GM18873 (cell line): ENCODE results near the gene PGAM1.
A peak's percentile ranks its signal among the peaks of the same experiment; 100 is the strongest.
"Not testable (repeated sequence)": the region's sequence is repeated elsewhere in the genome, so short reads cannot be mapped to it uniquely, and the experiment has no call there.

Experiments
- ATAC-seq: cut with Tn5 transposase; IDR thresholded peaks from one replicate; pipeline ENCODE4 v1.9.1; 2021; ENCODE audit warnings: mild to moderate bottlenecking, moderate library complexity, moderate number of reproducible peaks; ENCODE audit not compliant: unreplicated experiment, low FRiP score

Gene PGAM1

DNA sequence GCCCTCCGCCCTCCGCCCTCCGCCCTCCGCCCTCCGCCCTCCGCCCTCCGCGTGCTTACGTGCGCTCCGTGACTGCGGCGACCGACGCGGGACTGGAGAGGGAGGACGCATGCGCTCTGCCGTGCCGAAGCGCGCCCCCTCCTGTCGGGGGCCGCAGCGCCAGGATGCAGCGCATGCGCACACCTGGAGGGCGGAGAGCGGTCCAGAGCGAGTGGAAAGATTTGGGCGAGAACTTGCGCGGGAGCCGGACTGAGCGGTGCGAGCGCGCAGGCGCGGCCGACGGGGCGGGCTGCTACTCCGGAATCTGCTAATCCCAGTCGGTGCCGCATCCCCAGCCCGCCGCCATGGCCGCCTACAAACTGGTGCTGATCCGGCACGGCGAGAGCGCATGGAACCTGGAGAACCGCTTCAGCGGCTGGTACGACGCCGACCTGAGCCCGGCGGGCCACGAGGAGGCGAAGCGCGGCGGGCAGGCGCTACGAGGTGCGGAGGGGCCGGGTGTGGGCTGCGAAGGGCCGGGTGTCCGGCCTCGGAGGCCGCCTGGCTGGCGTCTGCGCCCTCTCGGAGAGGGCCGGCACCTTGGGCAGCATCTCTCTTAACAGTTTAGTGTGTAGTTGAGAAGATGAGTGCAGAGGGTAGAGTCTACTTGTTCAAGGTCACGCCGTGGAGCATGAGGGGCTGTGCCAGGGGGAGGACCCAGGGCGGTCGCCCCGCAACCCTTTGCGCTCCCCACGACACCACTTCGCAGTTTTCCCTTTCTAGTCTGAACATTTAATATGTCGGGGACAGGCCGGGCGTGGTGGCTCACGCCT lies at the start of gene PGAM1:
PGAM1 (plus strand) TSS at position 228 of the 812 bp plus-strand sequence; CDS start at position 345, 117 bp downstream.
- ATAC-seq: peak; percentile 61

DNA sequence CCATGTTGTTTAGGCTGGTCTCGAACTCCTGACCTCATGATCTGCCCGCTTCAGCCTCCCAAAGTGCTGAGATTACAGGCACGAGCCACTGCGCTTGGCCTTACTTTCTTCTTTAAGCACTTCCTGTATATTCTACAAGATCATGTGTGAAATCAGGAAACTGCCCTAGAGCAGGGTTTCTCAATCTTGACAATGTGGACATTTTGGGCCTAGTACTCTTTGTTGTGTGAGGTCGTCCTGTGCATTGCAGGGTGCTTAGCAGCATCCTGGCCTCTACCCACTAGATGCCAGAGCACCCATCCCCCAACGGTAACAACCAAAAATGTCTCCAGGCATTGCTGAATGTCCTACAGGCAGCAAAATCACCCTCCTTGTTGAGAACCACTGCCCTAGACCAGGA lies 49.6 kb upstream of the PGAM1 start:
- no peak for ATAC-seq

DNA sequence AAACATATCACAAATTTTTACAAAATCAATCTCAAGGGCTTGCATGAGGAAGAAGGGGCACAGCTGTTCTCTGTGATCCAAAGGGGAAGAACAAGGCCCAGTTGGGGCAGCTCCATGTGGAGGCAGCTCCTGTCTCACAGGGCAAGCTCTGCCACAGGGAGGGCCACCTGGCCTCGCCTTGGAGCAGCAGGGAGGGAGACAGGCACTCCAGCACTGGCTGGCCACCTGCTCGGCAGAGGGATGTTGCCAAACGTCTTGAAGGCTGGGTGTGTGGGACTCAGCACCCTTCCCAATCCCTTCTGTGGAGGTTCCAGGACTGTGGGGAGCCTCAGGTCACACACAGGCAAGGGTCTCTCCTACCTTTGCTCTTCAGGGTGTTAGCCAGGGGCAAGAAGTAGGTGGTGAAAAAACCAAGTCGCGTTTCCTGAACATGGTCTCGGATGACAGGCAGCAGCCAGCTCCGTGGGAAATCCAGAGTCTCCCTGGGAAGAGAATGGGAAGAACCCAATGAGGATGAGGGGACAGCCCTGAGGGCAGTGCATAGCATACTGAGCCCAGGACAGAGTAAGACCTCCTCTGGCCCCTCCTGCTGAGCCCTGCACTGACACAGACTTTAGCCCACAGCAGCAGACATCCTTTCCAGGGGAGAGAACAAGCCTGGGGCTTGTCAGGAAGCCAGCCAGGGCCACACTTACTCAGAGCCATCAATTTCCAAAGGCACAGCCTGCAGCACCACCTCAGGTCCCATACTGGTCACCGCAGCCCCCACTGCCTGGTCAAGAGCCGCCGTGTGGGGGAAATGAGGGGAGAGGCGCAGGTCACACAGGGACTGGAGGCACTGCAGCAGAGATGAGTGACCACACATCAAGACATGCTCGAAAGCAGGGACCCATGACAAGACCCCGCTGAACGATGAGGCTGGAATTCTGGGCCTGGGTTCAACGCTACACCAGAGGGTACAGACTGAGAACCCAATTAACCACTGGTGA lies 46.8 kb upstream of the PGAM1 start:
- ATAC-seq: no peak

DNA sequence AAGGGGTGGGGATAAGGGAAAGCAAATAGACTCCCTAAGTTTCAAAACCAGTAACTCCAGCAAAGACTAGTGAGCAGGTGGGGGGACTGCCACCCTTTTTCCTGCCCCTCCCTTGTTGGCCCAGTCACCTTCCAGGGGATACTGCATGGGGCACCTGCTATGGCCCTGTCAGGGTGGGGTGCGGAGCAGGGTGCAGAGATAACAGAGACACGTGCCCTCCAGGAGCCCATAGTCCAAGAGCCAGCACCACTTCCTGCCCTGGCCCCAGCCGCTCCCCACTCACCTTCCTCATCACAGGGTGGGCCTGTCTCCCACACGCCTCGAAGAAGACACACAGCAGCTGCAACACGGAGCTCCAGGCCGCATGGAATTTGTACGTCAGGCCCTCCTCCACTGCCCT lies 45.5 kb upstream of the PGAM1 start:
- ATAC-seq: no peak

DNA sequence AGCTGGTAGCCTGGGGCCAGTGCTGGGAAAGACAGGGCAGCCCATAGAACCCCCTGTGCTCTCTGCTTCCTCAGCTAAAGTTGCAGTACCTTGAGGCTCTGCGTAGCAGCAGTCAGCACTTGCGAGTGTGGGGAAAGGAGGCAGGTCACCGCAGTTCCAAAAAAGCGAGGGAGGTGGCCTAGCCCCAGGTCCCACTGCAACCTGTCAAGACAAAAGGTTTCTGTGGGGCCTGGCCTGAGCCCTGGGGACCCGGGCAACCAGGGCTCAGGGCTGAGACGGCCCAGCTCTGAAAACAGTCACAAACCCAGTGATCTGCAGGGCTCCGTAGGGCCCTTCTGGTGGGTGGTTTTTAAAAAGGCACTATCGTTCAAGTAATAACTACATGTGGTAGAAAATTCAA lies 44.4 kb upstream of the PGAM1 start:
- ATAC-seq: no peak

DNA sequence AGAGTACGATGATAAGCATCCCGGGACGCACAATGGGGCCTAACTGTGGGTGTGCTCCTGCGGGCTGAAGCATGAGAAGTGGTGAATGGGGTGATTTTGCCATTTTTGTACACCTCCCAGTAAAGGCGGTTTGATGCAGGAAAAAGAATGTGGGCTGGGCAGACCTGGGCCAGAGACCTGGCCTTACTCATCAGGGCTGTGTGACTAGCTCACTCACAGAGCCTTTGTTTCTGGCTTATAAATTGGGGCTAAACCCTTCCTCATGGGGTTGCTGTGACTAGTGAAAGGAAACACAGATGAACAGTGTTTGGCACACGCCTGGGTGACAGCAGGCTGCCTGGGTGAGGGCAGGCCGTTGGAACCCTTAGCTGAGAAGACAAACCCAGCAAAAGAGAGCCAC lies 42.8 kb upstream of the PGAM1 start:
- no peak for ATAC-seq

DNA sequence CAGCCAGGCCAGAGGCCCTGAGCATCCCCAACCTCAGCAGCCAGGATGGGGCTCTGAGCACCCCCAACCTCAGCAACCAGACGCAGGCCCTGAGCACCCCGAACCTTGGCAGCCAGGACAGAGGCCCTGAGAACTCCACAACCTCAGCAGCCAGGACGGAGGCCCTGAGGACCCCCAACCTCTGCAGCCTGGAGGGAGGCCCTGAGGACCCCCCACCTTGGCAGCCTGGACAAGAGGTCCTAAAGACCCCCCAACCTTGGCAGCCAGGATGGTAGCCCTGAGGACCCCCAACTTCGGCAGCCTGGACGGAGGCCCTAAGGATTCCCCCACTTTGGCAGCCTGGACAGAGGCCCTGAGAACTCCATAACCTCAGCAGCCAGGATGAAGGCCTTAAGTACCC lies 41.8 kb upstream of the PGAM1 start:
- ATAC-seq: no peak

DNA sequence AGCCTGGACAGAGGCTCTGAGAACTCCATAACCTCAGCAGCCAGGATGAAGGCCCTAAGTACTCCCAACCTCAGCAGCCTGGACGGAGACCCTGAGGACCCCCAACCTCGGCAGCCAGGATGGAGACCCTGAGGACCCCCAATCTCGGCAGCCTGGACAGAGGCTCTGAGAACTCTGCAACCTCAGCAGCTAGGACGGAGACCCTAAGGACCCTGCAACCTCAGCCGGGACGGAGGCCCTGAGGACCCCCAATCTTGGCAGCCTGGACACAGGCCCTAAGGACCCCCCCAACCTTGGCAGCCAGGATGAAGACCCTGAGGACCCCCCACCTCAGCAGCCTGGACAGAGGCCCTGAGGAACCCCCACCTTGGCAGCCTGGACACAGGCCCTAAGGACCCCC lies 41.4 kb upstream of the PGAM1 start:
- ATAC-seq: no peak

DNA sequence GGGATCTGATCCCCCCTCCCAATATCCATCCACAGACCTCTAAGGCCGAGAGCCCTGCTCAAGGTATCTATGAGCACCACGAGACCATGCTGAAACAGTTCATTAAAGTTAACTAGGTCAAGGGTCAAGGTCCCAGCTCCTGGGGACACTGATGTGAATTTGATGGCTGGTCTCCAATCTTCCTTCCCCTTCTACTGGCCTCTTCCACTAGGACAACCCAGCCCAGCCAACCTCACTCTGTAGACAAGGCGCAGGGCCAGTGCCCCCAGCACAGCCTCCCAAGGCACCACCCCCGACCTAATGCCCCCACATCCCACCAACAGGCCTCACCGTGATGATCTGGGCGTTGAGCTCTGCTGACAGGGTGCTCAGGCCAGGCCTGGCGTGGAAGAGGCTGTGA lies 40.4 kb upstream of the PGAM1 start:
- no peak for ATAC-seq

DNA sequence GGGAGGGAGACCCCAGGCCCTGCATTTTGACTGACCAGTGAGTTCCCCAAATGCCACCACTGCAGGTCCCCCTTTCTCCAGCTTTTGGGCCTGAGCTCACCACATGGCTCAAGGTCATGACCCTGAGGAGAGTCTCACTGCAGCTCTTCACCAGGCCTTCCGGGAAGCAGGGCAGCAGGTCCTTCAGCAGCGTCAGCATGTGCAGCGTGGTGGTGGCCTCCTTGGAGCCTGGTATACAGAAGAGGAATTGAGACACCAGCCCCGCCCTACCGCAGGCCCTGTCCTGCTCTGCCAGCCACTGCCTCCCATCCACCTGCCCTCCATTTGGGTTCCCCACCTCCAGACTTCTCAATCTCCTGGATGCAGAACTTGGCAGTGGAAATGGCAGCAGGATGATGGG lies 37.8 kb upstream of the PGAM1 start:
- no peak for ATAC-seq

DNA sequence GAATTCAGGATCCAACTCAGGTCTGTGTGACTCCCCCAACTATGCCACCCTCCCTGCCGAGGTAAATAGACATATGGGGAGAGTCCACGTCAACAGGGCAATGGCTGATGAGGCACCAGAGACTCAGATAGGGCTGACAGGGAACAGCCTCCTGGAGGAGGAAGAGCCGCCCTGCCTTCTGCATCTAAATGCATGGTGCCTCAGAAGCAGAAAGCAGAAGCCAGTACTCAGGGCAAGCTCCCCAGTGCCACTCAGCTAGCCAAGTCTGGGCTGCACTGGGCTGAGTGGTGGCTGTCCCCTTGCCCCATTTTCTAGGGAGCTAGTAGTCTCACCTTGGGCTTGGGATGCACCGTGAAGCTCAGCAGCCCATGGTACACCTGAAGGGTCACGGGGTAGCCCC lies 35.9 kb upstream of the PGAM1 start:
- no peak for ATAC-seq

DNA sequence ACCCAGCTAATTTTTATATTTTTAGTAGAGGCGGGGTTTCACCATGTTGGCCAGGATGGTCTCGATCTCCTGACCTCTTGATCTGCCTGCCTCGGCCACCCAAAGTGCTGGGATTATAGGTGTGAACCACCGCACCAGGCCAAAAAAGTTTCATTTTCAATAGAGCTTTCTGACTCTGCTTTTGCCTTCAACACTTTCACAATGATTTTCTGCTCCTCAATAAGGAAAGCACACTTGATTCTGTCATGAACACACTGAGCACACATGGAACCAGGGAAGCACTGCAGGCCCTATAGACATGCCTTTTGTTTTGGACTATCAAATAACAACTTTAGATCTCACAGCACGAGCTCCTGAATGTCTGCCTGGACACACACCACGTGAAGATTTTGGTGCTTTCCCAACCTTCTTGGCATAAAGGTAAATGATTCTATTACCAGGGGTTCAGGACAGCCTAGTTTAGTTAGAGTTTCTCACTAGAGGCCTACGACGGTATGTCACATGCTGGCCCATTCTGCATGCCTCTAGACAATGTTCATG lies 32.9 kb upstream of the PGAM1 start:
- no peak for ATAC-seq

DNA sequence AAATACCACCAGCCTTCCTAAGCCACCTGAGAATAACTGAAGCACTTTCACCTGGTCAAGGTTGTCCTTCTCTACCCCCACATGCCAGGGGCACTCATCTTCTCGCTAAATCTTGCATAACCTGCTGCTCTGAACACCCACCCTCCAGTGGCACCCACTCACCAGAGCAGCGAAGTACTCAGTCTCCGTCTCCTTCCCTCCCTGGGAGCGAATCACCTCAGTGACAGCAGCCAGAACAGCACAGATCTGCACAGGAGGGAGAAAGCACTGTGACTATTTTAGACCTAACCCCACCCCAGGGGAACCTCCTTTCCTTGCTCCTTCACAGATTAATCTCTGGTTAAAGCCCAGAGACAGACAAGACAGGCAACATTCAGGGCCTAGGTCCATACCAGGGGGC lies 29.9 kb upstream of the PGAM1 start:
- ATAC-seq: no peak

DNA sequence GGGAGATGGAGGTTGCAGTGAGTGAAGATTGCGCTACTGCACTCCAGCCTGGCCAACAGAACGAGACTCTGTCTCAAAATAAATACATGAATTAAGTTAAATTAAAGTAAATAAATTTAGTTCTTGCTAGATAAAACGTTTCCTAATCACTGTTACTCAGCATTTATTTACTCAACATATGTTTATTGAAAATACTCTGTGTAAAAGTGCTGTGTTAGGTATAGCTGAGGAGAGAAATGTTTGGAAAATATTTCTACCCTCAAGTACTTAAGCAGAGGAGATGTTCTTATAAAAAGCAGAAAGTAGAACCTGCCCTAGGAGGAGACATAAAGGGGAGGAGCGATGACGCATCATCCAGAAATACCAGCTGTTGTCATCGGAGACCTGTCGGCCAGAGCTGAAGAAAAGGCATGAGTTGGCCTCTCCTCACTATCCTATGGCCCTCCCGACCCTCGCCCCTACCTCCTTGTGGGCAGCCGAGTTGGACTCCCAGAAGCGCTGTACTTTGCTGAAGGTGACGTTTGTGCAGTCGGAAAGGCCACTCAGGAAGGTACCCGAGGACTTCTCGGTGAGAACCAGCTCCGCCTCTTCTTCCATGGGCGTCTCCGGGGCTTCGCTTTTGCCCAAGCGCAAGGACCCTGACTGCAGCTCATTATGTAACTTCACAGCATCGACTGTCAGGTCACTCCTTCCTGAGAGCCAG lies 26.0 kb upstream of the PGAM1 start:
- peak; percentile 43 for ATAC-seq

DNA sequence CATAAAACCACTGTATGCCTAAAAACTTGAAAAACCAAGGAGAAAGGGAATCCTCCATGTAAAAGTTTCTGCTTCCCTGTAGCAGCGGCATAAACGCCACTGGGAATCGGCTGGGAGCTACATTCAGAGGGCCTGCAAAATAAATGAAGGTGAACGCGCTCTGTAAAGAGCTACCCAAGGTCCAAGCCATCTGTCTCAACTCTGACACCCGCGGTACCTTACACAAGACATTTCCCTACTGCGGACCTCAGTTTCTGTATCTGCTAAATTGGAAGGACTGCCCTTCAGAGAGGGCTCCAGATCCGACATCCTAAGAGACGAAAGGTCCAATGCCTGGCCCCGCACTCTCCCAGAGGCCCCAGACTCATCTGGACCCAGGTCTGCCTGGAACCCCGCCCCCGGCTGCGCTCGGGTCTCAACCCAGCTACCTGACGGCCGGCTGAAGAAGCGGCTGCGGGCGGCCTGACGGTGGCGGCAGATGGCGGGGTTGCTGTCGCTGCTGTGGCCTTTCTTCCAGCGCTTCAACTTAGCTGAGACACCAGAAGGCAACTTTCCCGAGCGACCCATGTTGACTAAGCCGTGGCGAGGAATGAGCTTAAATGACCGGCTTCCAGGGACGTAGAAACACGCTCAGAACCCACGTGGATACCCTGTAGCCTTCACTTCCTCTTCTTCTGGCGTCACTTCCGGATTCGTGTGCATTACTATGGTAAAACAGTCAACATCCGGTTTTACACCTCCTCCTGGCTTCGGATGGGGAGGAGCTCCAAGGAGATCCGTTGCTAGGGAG lies 25.1 kb upstream of the PGAM1 start, which contains the start of gene RRP12:
RRP12 (minus strand) TSS at position 676 of the 790 bp plus-strand sequence; CDS start at position 567, 109 bp downstream.
- ATAC-seq: peak; percentile 84

DNA sequence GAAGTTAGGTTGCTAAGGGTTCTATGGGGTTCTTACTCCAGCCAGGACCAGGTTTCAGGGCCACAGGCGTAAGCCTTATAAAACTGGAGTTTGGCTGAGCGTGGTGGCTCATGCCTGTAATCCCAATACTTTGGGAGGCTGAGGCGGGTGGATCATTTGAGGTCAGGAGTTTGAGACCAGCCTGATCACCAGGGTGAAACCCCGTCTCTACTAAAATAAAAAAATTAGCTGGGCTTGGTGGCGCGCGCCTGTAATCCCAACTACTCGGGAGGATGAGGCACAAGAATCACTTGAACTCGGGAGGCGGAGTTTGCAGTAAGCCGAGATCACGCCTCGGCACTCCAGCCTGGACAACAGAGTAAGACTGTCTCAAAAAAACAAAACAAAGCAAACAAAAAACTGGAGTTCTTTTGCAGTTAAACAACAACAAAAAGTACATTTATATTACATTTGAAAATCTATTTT lies 24.5 kb upstream of the PGAM1 start:
- ATAC-seq: no peak

DNA sequence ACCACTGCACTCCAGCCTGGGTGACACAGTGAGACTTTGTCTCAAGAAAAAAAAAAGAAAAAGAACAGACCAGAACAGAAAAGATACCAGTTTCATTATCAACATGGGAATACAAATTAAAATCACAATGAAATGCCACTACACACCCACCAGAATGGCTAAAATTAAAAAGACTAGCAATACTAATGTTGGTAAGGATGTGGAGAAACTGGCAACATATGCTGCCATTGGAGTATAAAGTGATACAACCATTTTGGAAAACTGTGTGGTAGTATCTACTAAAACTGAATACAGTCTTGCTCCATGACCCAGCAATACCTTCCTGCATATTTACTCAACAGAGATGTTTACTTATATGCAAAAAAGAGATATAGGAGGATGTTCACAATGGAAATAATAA lies 21.9 kb upstream of the PGAM1 start:
- ATAC-seq: no peak

DNA sequence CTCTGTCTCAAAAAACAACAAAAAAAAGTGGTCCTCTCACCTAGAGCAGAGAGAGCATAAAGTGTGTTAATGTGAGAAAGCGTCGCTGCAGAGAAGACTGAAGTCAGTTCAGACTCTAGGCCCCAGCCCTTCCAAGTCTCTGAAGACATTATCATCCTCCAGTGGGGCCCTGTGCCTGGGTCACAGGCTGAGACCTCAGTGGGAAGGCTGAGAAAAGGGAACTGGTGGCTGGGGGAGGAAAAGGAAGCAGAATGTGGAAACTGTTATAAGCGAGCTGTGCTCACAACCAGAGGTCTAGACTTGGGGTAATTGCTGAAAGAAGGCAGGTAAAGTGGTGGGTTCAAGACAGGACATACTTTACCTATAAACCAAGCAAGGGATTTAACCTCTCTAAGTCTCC lies 19.9 kb upstream of the PGAM1 start:
- no peak for ATAC-seq

DNA sequence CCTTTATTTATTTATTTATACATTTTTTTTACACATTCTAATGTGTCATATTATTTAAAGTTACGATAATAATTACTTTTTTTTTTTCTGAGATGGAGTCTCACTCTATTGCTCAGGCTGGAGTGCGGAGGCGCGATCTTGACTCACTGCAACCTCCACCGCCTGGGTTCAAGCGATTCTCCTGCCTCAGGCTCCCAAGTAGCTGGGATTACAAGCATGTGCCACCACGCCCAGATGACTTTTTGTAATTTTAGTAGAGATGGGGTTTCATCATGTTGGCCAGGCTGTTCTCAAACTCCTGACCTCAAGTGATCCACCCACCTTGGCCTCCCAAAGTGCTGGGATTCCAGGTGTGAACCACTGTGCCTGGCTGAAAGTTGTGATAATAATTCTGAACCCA lies 19.5 kb upstream of the PGAM1 start:
- not testable (repeated sequence) for ATAC-seq
